Hematopoietic multipotent progenitor cell treated with erythropoietin and hydrocortisone succinate and interleukin-3 and kit ligand, for 8 days (in vitro differentiated cells): ENCODE measurements around the gene DISP3.

Source experiments
- DNase-seq: peaks from one replicate; pipeline ENCODE4 v3.0.0-alpha.2; 2015

The DISP3 gene

GRCh38 chr1:11488966-11489625 lies 10.1 kb downstream of the DISP3 start:
- DNase-seq, result no peak

GRCh38 chr1:11492235-11492634 lies 13.3 kb downstream of the DISP3 start:
- DNase-seq, result no peak

GRCh38 chr1:11493972-11494655 lies 15.2 kb downstream of the DISP3 start:
- no peak for DNase-seq

- DNase-seq, result no peak
These were observed 15.8 kb downstream of the DISP3 start for GRCh38 chr1:11494771-11495170.

- DNase-seq, result no peak
These were observed 16.6 kb downstream of the DISP3 start for GRCh38 chr1:11495579-11495978.

GRCh38 chr1:11496551-11497080 lies 17.7 kb downstream of the DISP3 start:
- no peak for DNase-seq

GRCh38 chr1:11498956-11499594 lies 20.1 kb downstream of the DISP3 start:
- DNase-seq, result no peak

GRCh38 chr1:11499601-11500331 lies 20.8 kb downstream of the DISP3 start:
- no peak for DNase-seq

- no peak for DNase-seq
These were observed 21.9 kb downstream of the DISP3 start for GRCh38 chr1:11500881-11501280.

GRCh38 chr1:11501491-11501897 lies 22.5 kb downstream of the DISP3 start:
- DNase-seq, result no peak

GRCh38 chr1:11501906-11502485 lies 23.0 kb downstream of the DISP3 start:
- no peak for DNase-seq

- no peak for DNase-seq
These were observed 23.6 kb downstream of the DISP3 start for GRCh38 chr1:11502516-11502915.

GRCh38 chr1:11504599-11504998 lies 25.6 kb downstream of the DISP3 start:
- no peak for DNase-seq

GRCh38 chr1:11505591-11506538 lies 26.9 kb downstream of the DISP3 start:
- no peak for DNase-seq

GRCh38 chr1:11507309-11507708 lies 28.4 kb downstream of the DISP3 start:
- no peak for DNase-seq

GRCh38 chr1:11513681-11514080 lies 34.7 kb downstream of the DISP3 start:
- DNase-seq, result no peak

- DNase-seq, result no peak
These were observed 35.4 kb downstream of the DISP3 start for GRCh38 chr1:11514366-11514765.

- no peak for DNase-seq
These were observed 36.7 kb downstream of the DISP3 start for GRCh38 chr1:11515368-11516300.

GRCh38 chr1:11516961-11517635 lies 38.1 kb downstream of the DISP3 start:
- no peak for DNase-seq
